ENCODE results near the gene STK33. TPM values are rescaled to one million over a fixed set of nuclear protein-coding genes. Genes with fewer than 3 reads are reported as not detected.

STK33 gene
- total and polyA plus RNA-seq, 2 donors (not counting 3 experiments of a cell fraction or from before 2014, with no cell fraction given) = 0.63 to 3.4 TPM

- FAIRE-seq = no peak
- CTCF ChIA-PET = no interaction called here
- intact Hi-C loops (cut with micrococcal nuclease) = no loop called here
Measured at GRCh38 chr11:8558436-8558835, 35.6 kb downstream of the STK33 start.

More at GRCh38 chr11:8558436-8558835, 35.6 kb downstream of the STK33 start:
- Histone ChIP-seq H3K4me1 (ENCODE audit: control insufficient read depth, extremely low read depth, insufficient read depth, low read length) (no peaks in the 10 kb centered on the region), H3K27ac (ENCODE audit: insufficient read depth, low read depth, low read length) (no peak overlapping the region), H3K27me3 (ENCODE audit: control insufficient read depth in 2 of 2, insufficient read depth in 2 of 2, low read length in 2 of 2) (peaks cover 1 to 6% of the 10 kb centered on the region in 2 experiments), H3K9ac (replicated peaks; ENCODE audit: extremely low read depth, insufficient read depth, low read length) (no peak overlapping the region), H3K4me2 (ENCODE audit: insufficient read depth, low read length) (no peak overlapping the region), H3K9me1 (replicated peaks; ENCODE audit: control insufficient read depth, extremely low read depth, insufficient read depth, low read length) (no peaks in the 10 kb centered on the region), H3K36me3 (ENCODE audit: control insufficient read depth in 2 of 2, extremely low read depth in 1 of 2, insufficient read depth in 2 of 2, low read length in 2 of 2) (no peaks in the 10 kb centered on the region), H3K79me2 (ENCODE audit: control insufficient read depth, insufficient read depth, low read length) (no peaks in the 10 kb centered on the region), H4K20me1 (replicated peaks; ENCODE audit: control insufficient read depth, extremely low read depth, insufficient read depth, low read length) (no peaks in the 10 kb centered on the region), H2AFZ (ENCODE audit: low read depth, low read length) (no peak overlapping the region), H3K4me3 (replicated peaks in 1 of 3; ENCODE audit: insufficient read depth in 1 of 3, low read depth in 1 of 3, low read length in 3 of 3) (no peak overlapping the region), H3K9me3 (replicated peaks; ENCODE audit: control insufficient read depth, insufficient read depth, low read length) (peaks cover 2% of the 10 kb centered on the region)
- POLR2A ChIA-PET = no interaction called here
- dilution Hi-C loops (cut with MboI; ENCODE audit: extremely low pct_ligation_motif_present, low sequenced_read_pairs) = no loop called here
- no peak for DNase-seq (ENCODE audit: low read depth, low spot score)
- BruUV-seq (replicated peaks) = no TSS peak
- TF ChIP-seq, protein P1, sequence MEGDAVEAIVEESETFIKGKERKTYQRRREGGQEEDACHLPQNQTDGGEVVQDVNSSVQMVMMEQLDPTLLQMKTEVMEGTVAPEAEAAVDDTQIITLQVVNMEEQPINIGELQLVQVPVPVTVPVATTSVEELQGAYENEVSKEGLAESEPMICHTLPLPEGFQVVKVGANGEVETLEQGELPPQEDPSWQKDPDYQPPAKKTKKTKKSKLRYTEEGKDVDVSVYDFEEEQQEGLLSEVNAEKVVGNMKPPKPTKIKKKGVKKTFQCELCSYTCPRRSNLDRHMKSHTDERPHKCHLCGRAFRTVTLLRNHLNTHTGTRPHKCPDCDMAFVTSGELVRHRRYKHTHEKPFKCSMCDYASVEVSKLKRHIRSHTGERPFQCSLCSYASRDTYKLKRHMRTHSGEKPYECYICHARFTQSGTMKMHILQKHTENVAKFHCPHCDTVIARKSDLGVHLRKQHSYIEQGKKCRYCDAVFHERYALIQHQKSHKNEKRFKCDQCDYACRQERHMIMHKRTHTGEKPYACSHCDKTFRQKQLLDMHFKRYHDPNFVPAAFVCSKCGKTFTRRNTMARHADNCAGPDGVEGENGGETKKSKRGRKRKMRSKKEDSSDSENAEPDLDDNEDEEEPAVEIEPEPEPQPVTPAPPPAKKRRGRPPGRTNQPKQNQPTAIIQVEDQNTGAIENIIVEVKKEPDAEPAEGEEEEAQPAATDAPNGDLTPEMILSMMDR (IDR thresholded peaks at IDR 0.05; ENCODE audit: extremely low read depth in 1 of 2, insufficient read depth in 1 of 2, low read depth in 1 of 2, low read length in 2 of 2) = no peak
- TF ChIP-seq JUN (IDR thresholded peaks at IDR 0.05; ENCODE audit: borderline replicate concordance, insufficient read depth, insufficient read length, low read depth) (no peak), POLR2A (IDR thresholded peaks at IDR 0.05; ENCODE audit: low read depth, low read length) (no peak), MAX (IDR thresholded peaks at IDR 0.05; ENCODE audit: insufficient read depth, insufficient read length) (no peak), POLR2AphosphoS5 (IDR thresholded peaks at IDR 0.05; ENCODE audit: insufficient read depth, low read depth, low read length) (no peak), FOS (IDR thresholded peaks at IDR 0.05; ENCODE audit: borderline replicate concordance, insufficient read depth, low read length) (no peak), EZH2 (IDR thresholded peaks at IDR 0.05; ENCODE audit: borderline replicate concordance, low read depth, low read length, severe bottlenecking) (no peak), GATA2 (IDR thresholded peaks at IDR 0.05; ENCODE audit: insufficient read depth, insufficient read length, low read depth, low read length) (no peak), MYC (IDR thresholded peaks at IDR 0.05; ENCODE audit: low read depth, low read length) (no peak)
